Mesendoderm (in vitro differentiated cells): ENCODE measurements around the gene GLIPR1.
"Not testable (repeated sequence)": the region's sequence is repeated elsewhere in the genome, so short reads cannot be mapped to it uniquely, and the experiment has no call there.

Source experiments
- DNase-seq: peaks from one replicate; pipeline ENCODE4 v3.0.0; 2013
- H2AK5ac ChIP-seq: 2 replicates; pipeline ENCODE4 v1.6.1; 2013; ENCODE audit warnings: low read length, inconsistent platforms
- H2BK120ac ChIP-seq: 2 replicates; pipeline ENCODE4 v1.6.1; 2013; ENCODE audit warnings: low read depth, mild to moderate bottlenecking, low read length, moderate library complexity, mixed read lengths
- H2BK15ac ChIP-seq: replicated peaks from 2 replicates; pipeline ENCODE4 v1.6.1; 2013; ENCODE audit warnings: low read depth, mild to moderate bottlenecking, moderate library complexity
- H2BK5ac ChIP-seq: 2 replicates; pipeline ENCODE4 v1.6.1; 2013; ENCODE audit warnings: low read length, inconsistent platforms
- H3K18ac ChIP-seq: 2 replicates; pipeline ENCODE4 v1.6.1; 2013; ENCODE audit warnings: mild to moderate bottlenecking, low read length, mixed read lengths
- H3K23ac ChIP-seq: one replicate; pipeline ENCODE4 v1.6.1; 2013; ENCODE audit warnings: low read length
- H3K27ac ChIP-seq: 2 replicates; pipeline ENCODE4 v1.5.1; 2013; ENCODE audit warnings: low read depth, mild to moderate bottlenecking, inconsistent platforms, low read length, moderate library complexity
- H3K27me3 ChIP-seq: 2 replicates; pipeline ENCODE4 v1.6.1; 2013; ENCODE audit warnings: low read length, control low read depth, mild to moderate bottlenecking, inconsistent platforms; ENCODE audit not compliant: insufficient read depth, poor library complexity
- H3K36me3 ChIP-seq: 2 replicates; pipeline ENCODE4 v1.6.1; 2013; ENCODE audit warnings: low read length, inconsistent platforms; ENCODE audit not compliant: control insufficient read depth, insufficient read depth
- H3K4ac ChIP-seq: one replicate; pipeline ENCODE4 v1.6.1; 2013; ENCODE audit warnings: low read depth, mild to moderate bottlenecking, low read length, moderate library complexity
- H3K4me1 ChIP-seq: 2 replicates; pipeline ENCODE4 v1.6.1; 2013; ENCODE audit warnings: low read depth, low read length, inconsistent platforms; ENCODE audit not compliant: control insufficient read depth
- H3K4me2 ChIP-seq: 2 replicates; pipeline ENCODE4 v1.6.1; 2013; ENCODE audit warnings: low read length
- H3K4me3 ChIP-seq: 2 replicates; pipeline ENCODE4 v1.5.1; 2013; ENCODE audit warnings: mild to moderate bottlenecking, low read length
- H3K56ac ChIP-seq: one replicate; pipeline ENCODE4 v1.6.1; 2013; ENCODE audit warnings: low read length
- H3K79me1 ChIP-seq: 2 replicates; pipeline ENCODE4 v1.6.1; 2013; ENCODE audit warnings: low read length, inconsistent platforms
- H3K79me2 ChIP-seq: 2 replicates; pipeline ENCODE4 v1.6.1; 2013; ENCODE audit warnings: mild to moderate bottlenecking, low read length; ENCODE audit not compliant: control insufficient read depth, insufficient read depth
- H3K9ac ChIP-seq: 2 replicates; pipeline ENCODE4 v1.6.1; 2013; ENCODE audit warnings: low read length, inconsistent platforms
- H4K5ac ChIP-seq: one replicate; pipeline ENCODE4 v1.6.1; 2013; ENCODE audit warnings: low read length
- H4K8ac ChIP-seq: one replicate; pipeline ENCODE4 v1.6.1; 2013; ENCODE audit warnings: low read depth, mild to moderate bottlenecking, control low read depth, low read length, moderate library complexity
- WGBS: extraction: QIAGEN DNeasy Blood & Tissue Kit; methylation state at CpG from one replicate; pipeline ENCODE4 v1.1.7; 2013; ENCODE audit warnings: low lambda C conversion rate, missing lambda C conversion rate; ENCODE audit not compliant: insufficient coverage; ENCODE audit errors: extremely low coverage; 5-methylcytosine and 5-hydroxymethylcytosine counted together

The GLIPR1 gene

DNA sequence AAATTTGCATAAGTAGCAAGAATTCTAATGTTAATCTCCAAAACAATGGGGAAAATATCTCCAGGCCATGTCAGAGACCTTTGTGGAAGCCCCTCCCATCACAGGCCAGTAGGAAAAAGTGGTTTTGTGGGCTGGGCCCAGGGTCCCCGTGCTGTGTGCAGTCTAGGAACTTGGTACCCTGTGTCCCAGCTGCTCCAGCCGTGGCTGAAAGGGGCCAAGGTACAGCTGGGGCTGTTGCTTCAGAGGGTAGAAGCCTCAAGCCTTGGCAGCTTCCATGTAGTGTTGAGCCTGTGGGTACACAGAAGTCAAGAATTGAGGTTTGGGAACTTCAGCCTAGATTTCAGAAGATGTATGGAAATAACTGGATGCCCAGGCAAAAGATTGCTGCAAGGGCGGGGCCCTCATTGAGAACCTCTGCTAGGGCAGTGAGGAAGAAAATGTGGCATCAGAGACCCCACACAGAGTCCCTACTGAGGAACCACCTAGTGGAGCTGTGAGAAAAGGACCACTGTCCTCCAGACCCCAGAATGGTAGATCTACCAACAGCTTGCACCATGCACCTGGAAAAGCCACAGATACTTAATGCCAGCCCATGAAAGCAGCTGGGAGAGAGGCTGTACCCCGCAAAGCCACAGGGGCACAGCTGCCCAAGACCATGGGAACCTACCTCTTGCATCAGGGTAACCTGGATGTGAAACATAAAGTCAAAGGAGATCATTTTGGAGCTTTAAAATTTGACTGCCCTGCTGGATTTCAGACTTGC, 38.7 kb upstream of the GLIPR1 start:
- H2BK15ac ChIP-seq, H3K18ac ChIP-seq, H3K79me1 ChIP-seq, H3K56ac ChIP-seq, H3K4me1 ChIP-seq, H3K36me3 ChIP-seq, H3K27me3 ChIP-seq, H2BK120ac ChIP-seq, H3K4ac ChIP-seq, H3K4me3 ChIP-seq, H2AK5ac ChIP-seq, H3K9ac ChIP-seq, H4K8ac ChIP-seq, H3K79me2 ChIP-seq, DNase-seq, H3K23ac ChIP-seq, H2BK5ac ChIP-seq, H4K5ac ChIP-seq, H3K4me2 ChIP-seq, H3K27ac ChIP-seq: not testable (repeated sequence)
- WGBS, result no CpG with 5 or more reads among the region's 4 CpGs

GRCh38 chr12:75442454-75442853, 38.1 kb upstream of the GLIPR1 start:
- no CpG with 5 or more reads among the region's 3 CpGs for WGBS
- not testable (repeated sequence) for H3K4ac ChIP-seq

GRCh38 chr12:75443709-75444108, 36.8 kb upstream of the GLIPR1 start:
- H3K27me3 ChIP-seq, result no peaks in the 10 kb centered on the region
- no peaks in the 10 kb centered on the region for H3K79me2 ChIP-seq
- no peak overlapping the region for H2BK15ac ChIP-seq
- no peak overlapping the region for H3K23ac ChIP-seq
- H2BK120ac ChIP-seq, result no peak overlapping the region
- H2AK5ac ChIP-seq, result no peak overlapping the region
- H3K4me2 ChIP-seq, result no peak overlapping the region
- H3K9ac ChIP-seq, result no peak overlapping the region
- H4K5ac ChIP-seq, result no peak overlapping the region
- no peak overlapping the region for H3K56ac ChIP-seq
- H3K27ac ChIP-seq, result no peak overlapping the region
- H3K36me3 ChIP-seq, result no peaks in the 10 kb centered on the region
- DNase-seq, result no peak
- H3K79me1 ChIP-seq, result no peaks in the 10 kb centered on the region
- no CpG with 5 or more reads among the region's 3 CpGs for WGBS
- H3K4me3 ChIP-seq, result no peak overlapping the region
- H3K4ac ChIP-seq, result no peak overlapping the region
- H2BK5ac ChIP-seq, result no peak overlapping the region
- H3K18ac ChIP-seq, result no peak overlapping the region
- no peak overlapping the region for H4K8ac ChIP-seq
- no peaks in the 10 kb centered on the region for H3K4me1 ChIP-seq

More at GRCh38 chr12:75442454-75442853, 38.1 kb upstream of the GLIPR1 start:
- not testable (repeated sequence) for H3K79me2 ChIP-seq, H2AK5ac ChIP-seq, H2BK15ac ChIP-seq, H3K4me2 ChIP-seq, H3K9ac ChIP-seq, H2BK120ac ChIP-seq, H3K18ac ChIP-seq, H3K56ac ChIP-seq, H3K36me3 ChIP-seq, H4K5ac ChIP-seq, H3K79me1 ChIP-seq, H3K4me3 ChIP-seq, H3K27ac ChIP-seq, H3K4me1 ChIP-seq, H4K8ac ChIP-seq, H3K27me3 ChIP-seq, DNase-seq, H2BK5ac ChIP-seq, H3K23ac ChIP-seq

- Histone ChIP-seq H3K27me3 (no peaks in the 10 kb centered on the region), H3K4ac (no peak overlapping the region), H3K27ac (no peak overlapping the region), H3K9ac (no peak overlapping the region), H4K8ac (no peak overlapping the region), H2BK120ac (no peak overlapping the region), H3K4me3 (no peak overlapping the region), H3K56ac (no peak overlapping the region), H3K18ac (no peak overlapping the region), H2BK5ac (no peak overlapping the region), H2BK15ac (no peak overlapping the region), H4K5ac (no peak overlapping the region), H3K4me1 (no peaks in the 10 kb centered on the region), H3K79me1 (no peaks in the 10 kb centered on the region), H3K36me3 (no peaks in the 10 kb centered on the region), H3K79me2 (no peaks in the 10 kb centered on the region), H2AK5ac (no peak overlapping the region), H3K4me2 (no peak overlapping the region), H3K23ac (no peak overlapping the region)
- no peak for DNase-seq
- WGBS, result no CpG with 5 or more reads among the region's 6 CpGs
These were observed 36.0 kb upstream of the GLIPR1 start for GRCh38 chr12:75444429-75445136.

GRCh38 chr12:75445137-75445507, 35.4 kb upstream of the GLIPR1 start:
- not testable (repeated sequence) for H3K27me3 ChIP-seq, H3K56ac ChIP-seq, H3K4ac ChIP-seq, H3K23ac ChIP-seq, H4K8ac ChIP-seq, H4K5ac ChIP-seq, H3K4me1 ChIP-seq, H3K9ac ChIP-seq, H2AK5ac ChIP-seq, DNase-seq, H2BK15ac ChIP-seq, H3K18ac ChIP-seq, H3K79me1 ChIP-seq, H3K79me2 ChIP-seq, H3K4me3 ChIP-seq, H3K4me2 ChIP-seq, H2BK5ac ChIP-seq, H2BK120ac ChIP-seq, H3K27ac ChIP-seq, H3K36me3 ChIP-seq
- WGBS, result no CpG with 5 or more reads among the region's 7 CpGs
